Activated CD4-positive, alpha-beta T cell treated with anti-CD3 and anti-CD28 coated beads, Interleukin-2, amount 10 ng/mL, durations not matched to agents 7 days and 5 days (primary cell): ENCODE data around the gene CCL2. TPM values are rescaled to one million over a fixed set of nuclear protein-coding genes. Genes with fewer than 3 reads are reported as not detected.

ENCODE experiments used
- CTCF ChIA-PET: fragments of 350-600 bp; sonication (Branson Sonifier 250); formaldehyde crosslinking; loops from one replicate; lab custom pipeline; 2021; ENCODE audit warnings: antibody characterized with exemption; lab: Charles Lee
- POLR2A ChIA-PET: fragments of 350-600 bp; sonication (Branson Sonifier 250); formaldehyde crosslinking; loops from one replicate; lab custom pipeline; 2021; ENCODE audit warnings: antibody characterized with exemption; lab: Charles Lee
- DNase-seq: peaks from one replicate; pipeline ENCODE4 v3.0.0-alpha.2; 2020
- H3K27ac Mint-ChIP-seq: one replicate; pipeline ENCODE4 v1.8.0; 2021; ENCODE audit warnings: mild to moderate bottlenecking, moderate library complexity, mixed read lengths
- H3K27me3 Mint-ChIP-seq: one replicate; pipeline ENCODE4 v1.8.0; 2021; ENCODE audit warnings: mixed read lengths
- H3K36me3 Mint-ChIP-seq: one replicate; pipeline ENCODE4 v1.8.0; 2021; ENCODE audit warnings: low read depth, mixed read lengths
- H3K4me1 Mint-ChIP-seq: one replicate; pipeline ENCODE4 v1.8.0; 2021; ENCODE audit warnings: mixed read lengths
- H3K4me3 Mint-ChIP-seq: one replicate; pipeline ENCODE4 v1.8.0; 2021; ENCODE audit warnings: mild to moderate bottlenecking, moderate library complexity, mixed read lengths
- H3K9me3 Mint-ChIP-seq: one replicate; pipeline ENCODE4 v1.8.0; 2021; ENCODE audit warnings: mixed read lengths
- total RNA-seq, 2 experiments: library from RNA; stranded (reverse); gene quantifications; one replicate each; pipeline ENCODE4 v1.2.3, GENCODE V29; 2021

Gene CCL2
- total RNA-seq, 2 experiments from 2014 or later = not detected

- Mint-ChIP-seq H3K4me1 (peaks cover 13% of the 10 kb centered on the region), H3K27ac (no peak overlapping the region), H3K4me3 (no peak overlapping the region), H3K9me3 (no peaks in the 10 kb centered on the region), H3K36me3 (no peaks in the 10 kb centered on the region), H3K27me3 (peaks cover 37% of the 10 kb centered on the region)
- CTCF ChIA-PET = no interaction called here
- POLR2A ChIA-PET = no interaction called here
- DNase-seq = no peak
These were observed 2.4 kb downstream of the CCL2 start for GRCh38 chr17:34257299-34257985.

- Mint-ChIP-seq H3K4me1 (peaks cover 13% of the 10 kb centered on the region), H3K4me3 (no peak overlapping the region), H3K9me3 (no peaks in the 10 kb centered on the region), H3K27ac (no peak overlapping the region), H3K27me3 (peaks cover 33% of the 10 kb centered on the region), H3K36me3 (no peaks in the 10 kb centered on the region)
- no peak for DNase-seq
- ChIA-PET POLR2A (no interaction called here), CTCF (no interaction called here)
These were observed 2.9 kb downstream of the CCL2 start for GRCh38 chr17:34257986-34258326.

DNA sequence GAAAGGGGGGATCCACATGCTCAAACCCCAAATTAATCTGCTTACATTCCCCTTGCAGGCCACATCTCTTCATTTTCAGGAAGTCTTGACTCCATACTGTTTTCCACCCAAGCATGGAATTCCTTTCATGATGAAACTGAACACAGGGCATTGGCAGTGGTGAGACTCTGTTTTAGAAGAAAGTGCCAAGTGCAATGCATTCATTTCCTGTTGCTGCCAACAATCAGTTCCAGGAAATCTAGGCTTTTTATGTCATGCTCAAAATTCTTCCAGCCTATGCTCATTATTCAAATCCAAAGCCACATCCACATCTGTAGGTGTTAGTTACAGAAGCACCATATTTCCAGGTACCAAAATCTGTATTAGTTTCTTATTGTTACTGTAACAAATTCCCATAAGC, 4.1 kb downstream of the CCL2 start:
- DNase-seq = no peak
- Mint-ChIP-seq H3K27ac (no peak overlapping the region), H3K4me1 (peaks cover 13% of the 10 kb centered on the region), H3K9me3 (no peaks in the 10 kb centered on the region), H3K27me3 (peaks cover 29% of the 10 kb centered on the region), H3K36me3 (no peaks in the 10 kb centered on the region), H3K4me3 (no peak overlapping the region)
- ChIA-PET POLR2A (no interaction called here), CTCF (no interaction called here)

DNA sequence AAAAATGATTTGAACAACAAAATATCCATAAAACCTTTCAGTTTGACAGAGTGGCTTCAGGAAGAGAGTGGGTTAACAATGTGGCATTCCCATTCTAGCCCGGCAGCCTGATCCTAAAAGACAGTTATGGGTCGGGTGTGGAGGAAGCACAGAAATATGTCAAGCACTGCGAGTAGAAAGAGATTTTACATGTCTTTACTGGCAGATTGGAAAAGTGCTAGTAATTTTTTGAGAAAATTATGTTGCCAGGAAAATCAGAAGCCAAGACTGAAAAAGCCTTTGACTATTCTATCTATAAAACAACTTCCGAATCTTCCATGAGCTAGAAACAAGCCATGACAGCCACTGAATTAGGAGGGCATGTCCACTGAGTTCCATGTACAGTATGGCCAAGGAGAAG, 5.8 kb downstream of the CCL2 start:
- Mint-ChIP-seq H3K36me3 (no peaks in the 10 kb centered on the region), H3K27ac (no peak overlapping the region), H3K4me1 (peaks cover 13% of the 10 kb centered on the region), H3K9me3 (no peaks in the 10 kb centered on the region), H3K27me3 (peaks cover 32% of the 10 kb centered on the region), H3K4me3 (no peak overlapping the region)
- POLR2A ChIA-PET = no interaction called here
- no peak for DNase-seq
- CTCF ChIA-PET = no interaction called here

- H3K4me3 Mint-ChIP-seq = no peak overlapping the region
- H3K27me3 Mint-ChIP-seq = peaks cover 29% of the 10 kb centered on the region
- ChIA-PET CTCF (no interaction called here), POLR2A (no interaction called here)
- DNase-seq = no peak
- no peaks in the 10 kb centered on the region for H3K9me3 Mint-ChIP-seq
- no peaks in the 10 kb centered on the region for H3K36me3 Mint-ChIP-seq
- peaks cover 13% of the 10 kb centered on the region for H3K4me1 Mint-ChIP-seq
- H3K27ac Mint-ChIP-seq = no peak overlapping the region
These were observed 6.7 kb downstream of the CCL2 start for GRCh38 chr17:34261568-34262337.

DNA sequence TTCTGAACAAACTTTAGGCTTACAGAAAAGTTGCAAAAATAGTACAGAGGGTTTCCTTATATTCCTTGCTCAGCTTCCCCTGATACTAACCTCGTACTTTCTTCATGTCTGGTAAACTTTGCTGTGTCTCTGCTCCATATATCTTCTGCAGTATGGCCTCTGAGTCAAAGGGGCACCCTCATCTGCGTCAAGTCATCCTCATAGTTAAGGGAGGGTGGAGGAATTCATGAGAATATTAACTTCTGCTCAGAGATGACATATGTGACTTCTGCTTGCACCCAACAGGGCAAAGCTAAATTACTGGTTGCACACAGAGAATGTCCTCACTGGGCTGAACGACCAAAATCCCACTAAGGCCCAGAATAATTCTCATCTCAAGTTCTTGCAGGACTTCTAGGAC, 10.6 kb downstream of the CCL2 start:
- H3K27me3 Mint-ChIP-seq = peaks cover 26% of the 10 kb centered on the region
- POLR2A ChIA-PET = no interaction called here
- no peaks in the 10 kb centered on the region for H3K36me3 Mint-ChIP-seq

DNA sequence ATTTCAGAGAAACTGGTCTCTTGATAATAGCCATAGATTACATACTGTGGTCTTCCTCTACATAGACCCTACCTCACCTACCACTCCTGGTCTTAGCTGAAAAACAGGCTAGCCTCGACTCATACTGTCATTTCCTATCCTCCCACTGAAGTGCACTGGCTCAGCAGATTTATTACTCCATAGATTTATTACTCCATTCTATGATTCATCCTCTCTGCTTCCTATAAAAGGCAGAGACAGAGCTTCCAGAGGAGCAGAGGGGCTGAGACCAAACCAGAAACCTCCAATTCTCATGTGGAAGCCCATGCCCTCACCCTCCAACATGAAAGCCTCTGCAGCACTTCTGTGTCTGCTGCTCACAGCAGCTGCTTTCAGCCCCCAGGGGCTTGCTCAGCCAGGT, 14.9 kb downstream of the CCL2 start, which contains the start of gene CCL7:
Gene CCL7 (plus strand): TSS at position 253 of the 400 bp plus-strand sequence. CDS start 70 bp downstream, at position 323.
- Mint-ChIP-seq H3K27me3 (peaks cover 52% of the 10 kb centered on the region), H3K27ac (no peak within 1 kb of the TSS), H3K4me3 (no peak within 1 kb of the TSS), H3K9me3 (no peaks in the 10 kb centered on the region), H3K4me1 (no peaks in the 10 kb centered on the region), H3K36me3 (no peaks in the 10 kb centered on the region)
- DNase-seq = no peak
- ChIA-PET POLR2A (no interaction called here), CTCF (no interaction called here)

More for the DNA sequence above, 10.6 kb downstream of the CCL2 start:
- no peak overlapping the region for H3K27ac Mint-ChIP-seq
- CTCF ChIA-PET = interaction anchor here (0.6 kb wide), 1 partner anchor 59 kb away, joined by 3 read pairs; no protein-coding TSS in a partner anchor
- no peaks in the 10 kb centered on the region for H3K9me3 Mint-ChIP-seq
- H3K4me1 Mint-ChIP-seq = peaks cover 9% of the 10 kb centered on the region
- DNase-seq = no peak
- H3K4me3 Mint-ChIP-seq = no peak overlapping the region

DNA sequence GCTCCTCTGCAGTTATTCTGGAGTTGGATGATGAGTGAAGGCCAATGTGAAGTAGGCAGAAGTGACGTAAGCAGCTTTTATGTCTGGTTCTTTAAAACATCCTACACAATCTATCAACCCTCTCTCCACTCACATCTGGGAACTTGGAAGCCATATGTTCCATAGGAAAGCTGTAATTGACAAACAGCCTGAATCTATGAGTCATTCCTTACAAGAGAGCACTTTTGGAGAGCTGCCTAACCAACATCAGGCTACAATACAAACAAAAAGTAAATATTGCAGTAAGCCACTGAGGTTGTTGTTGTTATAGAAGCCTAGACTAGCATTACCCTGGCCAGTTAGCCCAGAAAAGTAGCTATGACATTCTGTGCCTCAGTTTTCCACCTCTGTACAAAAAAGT, 20.8 kb downstream of the CCL2 start:
- Mint-ChIP-seq H3K9me3 (no peaks in the 10 kb centered on the region), H3K4me3 (no peak overlapping the region), H3K27me3 (peaks cover 55% of the 10 kb centered on the region), H3K36me3 (no peaks in the 10 kb centered on the region), H3K27ac (no peak overlapping the region), H3K4me1 (no peaks in the 10 kb centered on the region)
- DNase-seq = no peak
- CTCF ChIA-PET = no interaction called here
- POLR2A ChIA-PET = no interaction called here

- no peaks in the 10 kb centered on the region for H3K36me3 Mint-ChIP-seq
- DNase-seq = no peak
- CTCF ChIA-PET = no interaction called here
These were observed 21.7 kb downstream of the CCL2 start for GRCh38 chr17:34276826-34277225.

DNA sequence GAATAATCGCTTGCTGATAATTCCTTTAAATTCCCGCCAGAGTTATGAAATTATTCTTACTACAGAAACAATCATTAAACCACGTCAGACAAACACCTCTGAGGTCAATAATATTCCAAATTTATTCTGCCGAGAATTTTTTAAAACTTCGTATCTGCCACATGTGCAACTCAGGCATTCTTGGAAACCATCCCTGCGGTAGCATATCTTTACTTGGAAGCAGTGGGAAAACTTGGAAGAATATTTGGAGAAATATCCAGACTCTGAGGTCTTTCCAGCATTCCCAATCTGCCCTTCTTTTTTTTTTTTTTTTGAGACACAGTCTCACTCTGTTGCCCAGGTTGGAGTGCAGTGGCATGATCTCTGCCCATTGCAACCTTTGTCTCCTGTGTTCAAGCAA, 28.5 kb downstream of the CCL2 start:
- CTCF ChIA-PET = no interaction called here
- Mint-ChIP-seq H3K27ac (no peak overlapping the region), H3K4me3 (no peak overlapping the region), H3K27me3 (peaks cover 34% of the 10 kb centered on the region), H3K9me3 (no peaks in the 10 kb centered on the region), H3K36me3 (no peaks in the 10 kb centered on the region), H3K4me1 (no peaks in the 10 kb centered on the region)
- DNase-seq = no peak
- POLR2A ChIA-PET = no interaction called here

More at GRCh38 chr17:34276826-34277225, 21.7 kb downstream of the CCL2 start:
- no peak overlapping the region for H3K4me3 Mint-ChIP-seq
- H3K4me1 Mint-ChIP-seq = no peaks in the 10 kb centered on the region
- H3K27me3 Mint-ChIP-seq = peaks cover 53% of the 10 kb centered on the region
- H3K27ac Mint-ChIP-seq = no peak overlapping the region
- H3K9me3 Mint-ChIP-seq = no peaks in the 10 kb centered on the region
- POLR2A ChIA-PET = no interaction called here

GRCh38 chr17:34285286-34285792, 30.3 kb downstream of the CCL2 start, which contains the start of gene CCL11:
CCL11 (plus strand) TSS chr17:34285742; CDS start chr17:34285809, 67 bp downstream.
- no peaks in the 10 kb centered on the region for H3K4me1 Mint-ChIP-seq
- H3K9me3 Mint-ChIP-seq = no peaks in the 10 kb centered on the region
- no peaks in the 10 kb centered on the region for H3K36me3 Mint-ChIP-seq
- POLR2A ChIA-PET = no interaction called here
- H3K27ac Mint-ChIP-seq = no peak within 1 kb of the TSS
- DNase-seq = no peak
- H3K27me3 Mint-ChIP-seq = peaks cover 29% of the 10 kb centered on the region
- H3K4me3 Mint-ChIP-seq = no peak within 1 kb of the TSS
- CTCF ChIA-PET = no interaction called here

GRCh38 chr17:34287875-34288274, 32.8 kb downstream of the CCL2 start:
- Mint-ChIP-seq H3K36me3 (no peaks in the 10 kb centered on the region), H3K27me3 (peaks cover 15% of the 10 kb centered on the region), H3K4me1 (no peaks in the 10 kb centered on the region), H3K9me3 (no peaks in the 10 kb centered on the region), H3K27ac (no peak overlapping the region), H3K4me3 (no peak overlapping the region)
- POLR2A ChIA-PET = no interaction called here
- DNase-seq = no peak
- CTCF ChIA-PET = no interaction called here

GRCh38 chr17:34290586-34290985, 35.5 kb downstream of the CCL2 start:
- H3K9me3 Mint-ChIP-seq = no peaks in the 10 kb centered on the region
- POLR2A ChIA-PET = no interaction called here
- CTCF ChIA-PET = no interaction called here
- no peaks in the 10 kb centered on the region for H3K4me1 Mint-ChIP-seq
- H3K27me3 Mint-ChIP-seq = peaks cover 10% of the 10 kb centered on the region
- no peak overlapping the region for H3K4me3 Mint-ChIP-seq
- no peaks in the 10 kb centered on the region for H3K36me3 Mint-ChIP-seq
- H3K27ac Mint-ChIP-seq = no peak overlapping the region
- DNase-seq = no peak
